SK-N-SH (cell line): ENCODE results near the gene UCN2. TPM values are rescaled to one million over a fixed set of nuclear protein-coding genes. Genes with fewer than 3 reads are reported as not detected.

Experiments used
- CTCF ChIA-PET: fragments of 300-600, 350-600 bp; formaldehyde crosslinking; extraction: SDS; loops from one replicate; lab custom pipeline; 2021; lab: Yijun Ruan, JAX
- POLR2A ChIA-PET: fragments of 350-600 bp; sonication (Branson Sonifier 250); formaldehyde crosslinking; extraction: SDS; loops from one replicate; lab custom pipeline; 2020; ENCODE audit warnings: antibody characterized with exemption, inconsistent platforms; lab: Yijun Ruan, JAX
- DNase-seq: peaks from one replicate; pipeline ENCODE4 v3.0.0; 2012
- H2AFZ ChIP-seq: fragments of 200-600 bp; sonication (generic); 2 replicates; pipeline ENCODE4 v1.8.1; 2016; ENCODE audit warnings: antibody characterized with exemption, mild to moderate bottlenecking, low read depth
- H3F3A ChIP-seq: fragments of 200-600 bp; sonication (generic); replicated peaks from 2 replicates; pipeline ENCODE3; 2016; ENCODE audit warnings: antibody characterized with exemption, mild to moderate bottlenecking; ENCODE audit not compliant: insufficient read depth
- H3K27ac ChIP-seq, 2 experiments: fragments of 200-500 bp in 1 of 2; fragments of 200-600 bp in 1 of 2; sonication (Bioruptor generic) in 1 of 2; sonication (generic), shearing (Covaris generic) in 1 of 2; 2 replicates each; pipeline versions ENCODE4 v1.5.1 to v1.6.1; 2014 to 2016; ENCODE audit warnings: low read depth in 2 of 2, inconsistent platforms in 1 of 2, low read length in 1 of 2, mild to moderate bottlenecking in 1 of 2, mixed read lengths in 1 of 2
- H3K27me3 ChIP-seq: fragments of 200-600 bp; sonication (generic), shearing (Covaris generic); 2 replicates; pipeline ENCODE4 v1.6.1; 2016; ENCODE audit warnings: mixed run types; ENCODE audit not compliant: insufficient read depth
- H3K36me3 ChIP-seq, 2 experiments: fragments of 200-500 bp in 1 of 2; fragments of 200-600 bp in 1 of 2; sonication (Bioruptor generic) in 1 of 2; sonication (generic) in 1 of 2; replicated peaks in 1 of 2; 2 replicates each; pipeline versions ENCODE3 to v1.5.1; 2014 to 2016; ENCODE audit warnings: low read length in 1 of 2, mild to moderate bottlenecking in 1 of 2; ENCODE audit not compliant: insufficient read depth in 2 of 2, control insufficient read depth in 1 of 2
- H3K4me1 ChIP-seq, 2 experiments: fragments of 200-500 bp in 1 of 2; fragments of 200-600 bp in 1 of 2; sonication (Bioruptor generic) in 1 of 2; sonication (generic), shearing (Covaris generic) in 1 of 2; 2 replicates each; pipeline versions ENCODE4 v1.5.1 to v1.6.1; 2014 to 2016; ENCODE audit warnings: low read depth in 1 of 2, low read length in 1 of 2, mixed run types in 1 of 2; ENCODE audit not compliant: insufficient read depth in 2 of 2, control insufficient read depth in 1 of 2
- H3K4me2 ChIP-seq: fragments of 200-600 bp; sonication (generic), shearing (Covaris generic); 2 replicates; pipeline ENCODE4 v1.6.1; 2017; ENCODE audit warnings: mixed run types
- H3K4me3 ChIP-seq, 2 experiments: fragments of 200-500 bp in 1 of 2; fragments of 200-600 bp in 1 of 2; sonication (Bioruptor generic) in 1 of 2; sonication (generic), shearing (Covaris generic) in 1 of 2; 2 replicates each; pipeline versions ENCODE4 v1.5.1 to v1.8.1; 2014 to 2016; ENCODE audit warnings: low read depth in 2 of 2, inconsistent platforms in 1 of 2, low read length in 1 of 2, mild to moderate bottlenecking in 1 of 2, mixed read lengths in 1 of 2, moderate library complexity in 1 of 2
- H3K79me2 ChIP-seq: fragments of 200-600 bp; sonication (generic); 2 replicates; pipeline ENCODE4 v1.8.1; 2017; ENCODE audit warnings: mild to moderate bottlenecking; ENCODE audit not compliant: insufficient read depth
- H3K9ac ChIP-seq: fragments of 200-600 bp; sonication (generic); 2 replicates; pipeline ENCODE4 v1.6.1; 2017; ENCODE audit warnings: mixed run types
- H3K9me2 ChIP-seq: fragments of 200-600 bp; sonication (generic); 2 replicates; pipeline ENCODE4 v1.6.1; 2017; ENCODE audit warnings: mixed run types
- H3K9me3 ChIP-seq: fragments of 200-600 bp; sonication (generic); 2 replicates; pipeline ENCODE4 v1.6.1; 2017; ENCODE audit warnings: mixed run types, mild to moderate bottlenecking, moderate library complexity
- H4K20me1 ChIP-seq: fragments of 200-600 bp; sonication (generic); 2 replicates; pipeline ENCODE4 v1.6.1; 2017; ENCODE audit warnings: mild to moderate bottlenecking, mixed run types; ENCODE audit not compliant: insufficient read depth
- CHD2 ChIP-seq: fragments of 150-350 bp; IDR thresholded peaks from 2 replicates; pipeline ENCODE4 v1.6.1; 2018; ENCODE audit warnings: low read length; ENCODE audit not compliant: partially characterized antibody
- EP300 ChIP-seq, 2 experiments: IDR thresholded peaks; 2 replicates each; pipeline versions ENCODE4 v1.4.0 to v1.6.1; 2012; ENCODE audit warnings: borderline replicate concordance in 1 of 2, low read depth in 1 of 2, low read length in 1 of 2
- GABPA ChIP-seq: IDR thresholded peaks from 2 replicates; pipeline ENCODE4 v1.4.0; 2012; ENCODE audit warnings: low read depth, mild to moderate bottlenecking
- GATA2 ChIP-seq: sonication (generic); formaldehyde crosslinking; IDR thresholded peaks from 2 replicates; pipeline ENCODE4 v1.5.0; 2020; ENCODE audit warnings: mild to moderate bottlenecking, missing genetic modification reagents
- MEF2A ChIP-seq: IDR thresholded peaks from 2 replicates; pipeline ENCODE4 v1.4.0; 2012; ENCODE audit warnings: low read depth, borderline replicate concordance
- NFIC ChIP-seq: IDR thresholded peaks from 2 replicates; pipeline ENCODE4 v1.4.0; 2012; ENCODE audit warnings: borderline replicate concordance
- NRF1 ChIP-seq: IDR thresholded peaks from 2 replicates; pipeline ENCODE4 v1.6.1; 2012; ENCODE audit warnings: low read depth, mild to moderate bottlenecking, low read length
- TEAD4 ChIP-seq: IDR thresholded peaks from 2 replicates; pipeline ENCODE4 v1.4.0; 2012; ENCODE audit warnings: mild to moderate bottlenecking, borderline replicate concordance; ENCODE audit not compliant: insufficient read depth
- YY1 ChIP-seq: IDR thresholded peaks from 2 replicates; pipeline ENCODE4 v1.4.0; 2012; ENCODE audit warnings: low read depth, mild to moderate bottlenecking
- WGBS: methylation state at CpG from one replicate; pipeline ENCODE4 v1.1.6; 2017; ENCODE audit warnings: low lambda C conversion rate; 5-methylcytosine and 5-hydroxymethylcytosine counted together
- polyA plus RNA-seq, 3 experiments: library from polyadenylated mRNA; depleted of rRNA; stranded (reverse); fragments of >200 nt; gene quantifications; 2 replicates each; pipeline ENCODE4 v1.2.3, GENCODE V29; 2012
- TF ChIP-seq, protein P1 (sequence below): IDR thresholded peaks from 2 replicates; pipeline ENCODE4 v1.4.0; 2012; ENCODE audit warnings: low read depth, borderline replicate concordance
- TF ChIP-seq, protein P2 (sequence below): IDR thresholded peaks from 2 replicates; pipeline ENCODE4 v1.4.0; 2012; ENCODE audit warnings: low read depth, borderline replicate concordance
- TF ChIP-seq, protein P3 (sequence below): IDR thresholded peaks from 2 replicates; pipeline ENCODE4; 2012

UCN2 gene
- polyA plus RNA-seq, 1 of the 3 experiments (the other 2 are of a cell fraction): 0.69 TPM

GRCh38 chr3:48519277-48519643, 44.3 kb downstream of the UCN2 start:
- DNase-seq: no peak
- ChIA-PET CTCF (interaction anchor here (1.7 kb wide), 1 partner anchor 83 kb away, joined by 4 read pairs; no protein-coding TSS in a partner anchor), POLR2A (interaction anchor here (1.5 kb wide), 1 partner anchor 15 kb away, joined by 4 read pairs; no protein-coding TSS in a partner anchor)
- Histone ChIP-seq H3K4me2 (no peak overlapping the region), H3K9me3 (no peaks in the 10 kb centered on the region), H3K36me3 (no peaks in the 10 kb centered on the region), H3K9ac (no peak overlapping the region), H2AFZ (no peak overlapping the region), H3K27me3 (no peaks in the 10 kb centered on the region), H3K4me1 (no peaks in the 10 kb centered on the region), H3K79me2 (no peaks in the 10 kb centered on the region), H3K4me3 (no peak overlapping the region), H3K27ac (no peak overlapping the region)
- 100% methylated on average over 6 of the region's 9 CpGs for WGBS
- no peak for TF ChIP-seq GABPA
- TF ChIP-seq NFIC: no peak
- TF ChIP-seq, protein P1, sequence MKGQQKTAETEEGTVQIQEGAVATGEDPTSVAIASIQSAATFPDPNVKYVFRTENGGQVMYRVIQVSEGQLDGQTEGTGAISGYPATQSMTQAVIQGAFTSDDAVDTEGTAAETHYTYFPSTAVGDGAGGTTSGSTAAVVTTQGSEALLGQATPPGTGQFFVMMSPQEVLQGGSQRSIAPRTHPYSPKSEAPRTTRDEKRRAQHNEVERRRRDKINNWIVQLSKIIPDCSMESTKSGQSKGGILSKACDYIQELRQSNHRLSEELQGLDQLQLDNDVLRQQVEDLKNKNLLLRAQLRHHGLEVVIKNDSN: no peak
- TF ChIP-seq, protein P2, sequence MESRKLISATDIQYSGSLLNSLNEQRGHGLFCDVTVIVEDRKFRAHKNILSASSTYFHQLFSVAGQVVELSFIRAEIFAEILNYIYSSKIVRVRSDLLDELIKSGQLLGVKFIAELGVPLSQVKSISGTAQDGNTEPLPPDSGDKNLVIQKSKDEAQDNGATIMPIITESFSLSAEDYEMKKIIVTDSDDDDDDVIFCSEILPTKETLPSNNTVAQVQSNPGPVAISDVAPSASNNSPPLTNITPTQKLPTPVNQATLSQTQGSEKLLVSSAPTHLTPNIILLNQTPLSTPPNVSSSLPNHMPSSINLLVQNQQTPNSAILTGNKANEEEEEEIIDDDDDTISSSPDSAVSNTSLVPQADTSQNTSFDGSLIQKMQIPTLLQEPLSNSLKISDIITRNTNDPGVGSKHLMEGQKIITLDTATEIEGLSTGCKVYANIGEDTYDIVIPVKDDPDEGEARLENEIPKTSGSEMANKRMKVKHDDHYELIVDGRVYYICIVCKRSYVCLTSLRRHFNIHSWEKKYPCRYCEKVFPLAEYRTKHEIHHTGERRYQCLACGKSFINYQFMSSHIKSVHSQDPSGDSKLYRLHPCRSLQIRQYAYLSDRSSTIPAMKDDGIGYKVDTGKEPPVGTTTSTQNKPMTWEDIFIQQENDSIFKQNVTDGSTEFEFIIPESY: no peak
- TF ChIP-seq NRF1: no peak
- no peak for TF ChIP-seq YY1
- TF ChIP-seq CHD2: no peak
- TF ChIP-seq EP300 (IDR thresholded peaks at IDR 0.05; ENCODE audit: borderline replicate concordance in 1 of 2, low read depth in 1 of 2, low read length in 1 of 2): no peak
- TF ChIP-seq MEF2A: no peak
- no peak for TF ChIP-seq GATA2 (CRISPR knock-in tag)
- TF ChIP-seq, all 33 proteins: peak for 0
- Histone ChIP-seq H3K9me2 (no peaks in the 10 kb centered on the region), H3F3A (no peaks in the 10 kb centered on the region), H4K20me1 (no peaks in the 10 kb centered on the region)

DNA sequence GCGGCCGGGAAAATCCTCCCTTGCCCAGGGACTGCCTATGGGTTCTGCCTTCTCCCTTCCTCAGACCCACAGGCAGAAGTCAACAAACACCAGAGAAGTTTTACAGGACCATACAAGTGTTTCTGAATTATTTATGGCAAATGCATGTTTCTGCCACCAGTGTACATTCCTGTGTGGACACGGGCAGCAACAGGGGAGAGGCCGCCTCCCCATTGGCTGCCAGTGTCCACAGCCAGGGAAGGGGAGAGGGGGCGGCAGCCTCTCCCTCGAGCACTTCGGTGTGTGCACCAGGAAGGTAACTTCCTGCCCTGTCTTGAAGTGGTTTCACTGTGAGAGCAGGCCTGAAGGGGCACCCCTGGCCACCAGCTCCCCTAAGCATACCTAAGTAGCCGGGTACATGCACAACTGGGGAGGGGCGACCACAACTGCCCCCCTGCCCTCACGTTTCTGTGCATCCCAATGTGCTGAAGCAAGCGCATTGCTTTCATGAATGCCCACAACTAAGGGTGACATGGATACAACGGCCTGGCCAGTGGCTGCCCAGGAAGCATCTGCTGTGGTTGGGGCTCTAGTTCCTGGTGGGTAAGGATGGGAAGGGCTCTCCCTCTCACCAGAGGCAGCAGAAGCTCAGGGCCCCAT, 44.8 kb downstream of the UCN2 start:
- no peak overlapping the region for H2AFZ ChIP-seq
- H3K9me2 ChIP-seq: no peaks in the 10 kb centered on the region
- no peak overlapping the region for H3K9ac ChIP-seq
- H4K20me1 ChIP-seq: no peaks in the 10 kb centered on the region
- H3K27ac ChIP-seq: no peak overlapping the region
- no peak overlapping the region for H3K4me3 ChIP-seq
- H3F3A ChIP-seq: no peaks in the 10 kb centered on the region
- CTCF ChIA-PET: interaction anchor here (1.7 kb wide), 1 partner anchor 83 kb away, joined by 4 read pairs; no protein-coding TSS in a partner anchor
- H3K79me2 ChIP-seq: no peaks in the 10 kb centered on the region
- WGBS: 82% methylated on average over 8 of the region's 12 CpGs
- H3K4me1 ChIP-seq: no peaks in the 10 kb centered on the region
- H3K27me3 ChIP-seq: no peaks in the 10 kb centered on the region
- no peak overlapping the region for H3K4me2 ChIP-seq
- no peak for DNase-seq
- H3K36me3 ChIP-seq: no peaks in the 10 kb centered on the region
- no peaks in the 10 kb centered on the region for H3K9me3 ChIP-seq
- no peak for TF ChIP-seq TEAD4
- TF ChIP-seq, protein P3, sequence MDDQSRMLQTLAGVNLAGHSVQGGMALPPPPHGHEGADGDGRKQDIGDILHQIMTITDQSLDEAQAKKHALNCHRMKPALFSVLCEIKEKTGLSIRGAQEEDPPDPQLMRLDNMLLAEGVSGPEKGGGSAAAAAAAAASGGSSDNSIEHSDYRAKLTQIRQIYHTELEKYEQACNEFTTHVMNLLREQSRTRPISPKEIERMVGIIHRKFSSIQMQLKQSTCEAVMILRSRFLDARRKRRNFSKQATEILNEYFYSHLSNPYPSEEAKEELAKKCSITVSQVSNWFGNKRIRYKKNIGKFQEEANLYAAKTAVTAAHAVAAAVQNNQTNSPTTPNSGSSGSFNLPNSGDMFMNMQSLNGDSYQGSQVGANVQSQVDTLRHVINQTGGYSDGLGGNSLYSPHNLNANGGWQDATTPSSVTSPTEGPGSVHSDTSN: no peak
- POLR2A ChIA-PET: interaction anchor here (1.5 kb wide), 1 partner anchor 14 kb away, joined by 4 read pairs; no protein-coding TSS in a partner anchor
